ENCODE results near the gene CDK2AP2. TPM values are rescaled to one million over a fixed set of nuclear protein-coding genes. Genes with fewer than 3 reads are reported as not detected.

CDK2AP2 gene
- total RNA-seq, 1 donor from 2014 or later, result 45.0 TPM

DNA sequence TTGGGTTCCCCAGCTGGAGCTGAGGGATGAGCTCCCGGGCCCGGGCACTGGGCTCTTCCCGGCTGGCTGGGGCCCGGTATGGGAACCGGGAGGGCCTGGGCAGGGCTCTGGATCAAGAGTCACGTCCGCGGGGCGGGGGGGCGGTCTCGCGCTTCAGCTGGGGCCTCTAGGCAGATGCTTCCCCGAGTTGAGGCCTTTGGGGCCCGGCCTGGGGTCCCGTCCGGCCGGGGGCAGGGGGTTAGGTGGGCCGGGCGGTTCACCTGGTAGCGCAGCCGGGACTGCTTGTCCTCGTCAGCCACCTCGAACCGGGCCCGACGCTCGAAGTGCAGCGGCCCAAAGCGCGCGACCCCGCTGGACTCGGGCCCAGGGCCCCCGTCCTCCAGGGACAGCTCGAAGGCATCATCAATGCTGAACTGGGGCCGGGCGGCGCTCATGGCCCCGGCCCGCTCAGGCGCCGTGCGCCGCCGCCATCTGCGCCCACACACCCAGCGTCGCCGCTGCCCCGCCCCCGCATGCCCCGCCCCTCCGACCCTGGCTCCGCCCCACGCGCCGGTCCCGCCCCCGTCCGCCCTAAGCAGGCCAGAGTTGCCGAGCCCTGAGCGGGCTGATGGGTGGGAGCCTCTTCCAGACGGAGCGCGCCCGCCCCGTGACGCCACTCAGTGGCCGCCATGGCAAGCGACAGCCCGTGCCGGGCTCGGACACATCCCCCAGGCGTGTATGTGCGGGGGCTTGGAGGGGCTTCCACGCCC lies 39.0 kb downstream of the CDK2AP2 start, which contains the start of gene TMEM134:
Gene TMEM134, minus strand, starts transcription at position 493 of the 749 bp plus-strand sequence. Its CDS starts 59 bp downstream, at position 434.
- Mint-ChIP-seq H3K36me3 (ENCODE audit: low read depth, unreplicated experiment) (peaks cover 3% of the 10 kb centered on the region), H3K4me1 (ENCODE audit: low read depth, unreplicated experiment) (peaks cover 4% of the 10 kb centered on the region), H3K4me3 (ENCODE audit: unreplicated experiment) (peak within 1 kb of the TSS; percentile 89), H3K27me3 (ENCODE audit: low read depth, unreplicated experiment) (no peaks in the 10 kb centered on the region), H3K27ac (ENCODE audit: unreplicated experiment) (peak within 1 kb of the TSS; percentile 77), H3K9me3 (ENCODE audit: unreplicated experiment) (no peaks in the 10 kb centered on the region)
- Histone ChIP-seq H3K4me2 (ENCODE audit: low read length) (peak within 1 kb of the TSS; percentile 89), H3K27me3 (ENCODE audit: insufficient read depth, low read length) (no peaks in the 10 kb centered on the region), H3K9ac (ENCODE audit: low read length) (peak within 1 kb of the TSS; percentile 89), H3K4me1 (ENCODE audit: insufficient read depth, low read length) (peaks cover 16% of the 10 kb centered on the region), H3K4me3 (ENCODE audit: insufficient read depth, low read depth, low read length) (peak within 1 kb of the TSS; percentile 72), H4K20me1 (ENCODE audit: insufficient read depth, low read length) (no peaks in the 10 kb centered on the region), H2AFZ (ENCODE audit: low read depth, low read length) (peak within 1 kb of the TSS; percentile 81), H3K36me3 (ENCODE audit: insufficient read depth, low read length) (no peaks in the 10 kb centered on the region), H3K9me3 (ENCODE audit: insufficient read depth, low read depth, low read length) (no peaks in the 10 kb centered on the region), H3K79me2 (ENCODE audit: insufficient read depth, low read length) (peaks cover 9% of the 10 kb centered on the region), H3K27ac (ENCODE audit: low read depth, low read length) (peak within 1 kb of the TSS; percentile 57)
- DNase-seq (ENCODE audit: low read depth) (peak; percentile 77), FAIRE-seq (no peak)
- no peak for TF ChIP-seq EZH2 (IDR thresholded peaks at IDR 0.05; ENCODE audit: insufficient read depth, low read length)

DNA sequence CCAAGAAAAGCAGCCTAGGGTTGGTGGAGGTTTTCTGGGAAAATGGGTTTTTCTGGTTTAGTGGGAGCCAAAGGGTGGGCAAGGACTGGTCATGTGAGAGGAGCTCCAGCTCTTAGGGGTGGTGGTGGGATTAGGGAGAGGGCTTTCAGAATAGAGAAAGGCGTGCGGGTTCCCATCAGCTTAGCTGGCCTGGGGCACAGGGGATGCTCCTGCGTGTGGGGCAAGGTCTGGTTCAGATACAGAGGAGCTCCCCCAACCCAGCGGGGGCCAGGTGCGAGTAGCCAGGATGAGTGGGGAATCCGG lies 39.6 kb downstream of the CDK2AP2 start:
- H3K4me1 Mint-ChIP-seq (ENCODE audit: low read depth, unreplicated experiment), result peaks cover 4% of the 10 kb centered on the region
- Histone ChIP-seq H4K20me1 (ENCODE audit: insufficient read depth, low read length) (no peaks in the 10 kb centered on the region), H3K27ac (ENCODE audit: low read depth, low read length) (peak overlapping the region; percentile 50), H3K4me2 (ENCODE audit: low read length) (peak overlapping the region; percentile 89), H3K9me3 (ENCODE audit: insufficient read depth, low read depth, low read length) (no peaks in the 10 kb centered on the region), H3K4me3 (ENCODE audit: insufficient read depth, low read depth, low read length) (peak overlapping the region; percentile 72), H3K9ac (ENCODE audit: low read length) (peak overlapping the region; percentile 89), H3K27me3 (ENCODE audit: insufficient read depth, low read length) (no peaks in the 10 kb centered on the region), H3K79me2 (ENCODE audit: insufficient read depth, low read length) (peaks cover 9% of the 10 kb centered on the region), H3K4me1 (ENCODE audit: insufficient read depth, low read length) (peaks cover 16% of the 10 kb centered on the region), H2AFZ (ENCODE audit: low read depth, low read length) (peak overlapping the region; percentile 78), H3K36me3 (ENCODE audit: insufficient read depth, low read length) (no peaks in the 10 kb centered on the region)
- peaks cover 5% of the 10 kb centered on the region for H3K36me3 Mint-ChIP-seq (ENCODE audit: low read depth, unreplicated experiment)
- DNase-seq (ENCODE audit: low read depth), result no peak
- peak overlapping the region; percentile 69 for H3K27ac Mint-ChIP-seq (ENCODE audit: unreplicated experiment)
- no peak for FAIRE-seq
- H3K4me3 Mint-ChIP-seq (ENCODE audit: unreplicated experiment), result peak overlapping the region; percentile 89
- H3K27me3 Mint-ChIP-seq (ENCODE audit: low read depth, unreplicated experiment), result no peaks in the 10 kb centered on the region
- no peaks in the 10 kb centered on the region for H3K9me3 Mint-ChIP-seq (ENCODE audit: unreplicated experiment)
- TF ChIP-seq EZH2 (IDR thresholded peaks at IDR 0.05; ENCODE audit: insufficient read depth, low read length), result no peak
- TF ChIP-seq, protein P1, sequence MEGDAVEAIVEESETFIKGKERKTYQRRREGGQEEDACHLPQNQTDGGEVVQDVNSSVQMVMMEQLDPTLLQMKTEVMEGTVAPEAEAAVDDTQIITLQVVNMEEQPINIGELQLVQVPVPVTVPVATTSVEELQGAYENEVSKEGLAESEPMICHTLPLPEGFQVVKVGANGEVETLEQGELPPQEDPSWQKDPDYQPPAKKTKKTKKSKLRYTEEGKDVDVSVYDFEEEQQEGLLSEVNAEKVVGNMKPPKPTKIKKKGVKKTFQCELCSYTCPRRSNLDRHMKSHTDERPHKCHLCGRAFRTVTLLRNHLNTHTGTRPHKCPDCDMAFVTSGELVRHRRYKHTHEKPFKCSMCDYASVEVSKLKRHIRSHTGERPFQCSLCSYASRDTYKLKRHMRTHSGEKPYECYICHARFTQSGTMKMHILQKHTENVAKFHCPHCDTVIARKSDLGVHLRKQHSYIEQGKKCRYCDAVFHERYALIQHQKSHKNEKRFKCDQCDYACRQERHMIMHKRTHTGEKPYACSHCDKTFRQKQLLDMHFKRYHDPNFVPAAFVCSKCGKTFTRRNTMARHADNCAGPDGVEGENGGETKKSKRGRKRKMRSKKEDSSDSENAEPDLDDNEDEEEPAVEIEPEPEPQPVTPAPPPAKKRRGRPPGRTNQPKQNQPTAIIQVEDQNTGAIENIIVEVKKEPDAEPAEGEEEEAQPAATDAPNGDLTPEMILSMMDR (IDR thresholded peaks at IDR 0.05; ENCODE audit: insufficient read depth, low read depth, low read length), result no peak

DNA sequence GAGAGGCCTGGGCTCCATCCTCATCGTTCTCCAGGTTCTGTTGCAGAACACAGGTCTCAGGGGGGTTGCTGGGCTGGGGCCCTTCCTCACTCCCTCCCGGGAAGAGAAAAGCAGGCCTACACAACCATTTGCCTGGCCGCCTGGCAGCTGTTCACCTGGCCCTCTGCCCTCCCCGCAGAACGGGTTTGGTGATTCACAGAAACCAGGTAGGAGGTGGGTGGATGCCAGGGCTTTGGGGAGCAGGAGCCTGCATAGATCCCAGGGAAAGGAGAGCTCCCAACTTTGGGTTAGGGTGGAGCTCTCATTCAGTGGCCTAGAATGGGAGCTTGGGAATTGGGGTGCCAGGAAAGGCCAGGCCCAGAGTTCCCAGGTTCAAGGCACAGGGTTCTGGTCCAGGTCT lies 39.9 kb downstream of the CDK2AP2 start:
- Histone ChIP-seq H2AFZ (ENCODE audit: low read depth, low read length) (no peak overlapping the region), H3K9ac (ENCODE audit: low read length) (peak overlapping the region; percentile 89), H3K9me3 (ENCODE audit: insufficient read depth, low read depth, low read length) (no peaks in the 10 kb centered on the region), H3K36me3 (ENCODE audit: insufficient read depth, low read length) (no peaks in the 10 kb centered on the region), H3K4me1 (ENCODE audit: insufficient read depth, low read length) (peaks cover 16% of the 10 kb centered on the region), H3K27ac (ENCODE audit: low read depth, low read length) (no peak overlapping the region), H3K27me3 (ENCODE audit: insufficient read depth, low read length) (no peaks in the 10 kb centered on the region), H3K79me2 (ENCODE audit: insufficient read depth, low read length) (peaks cover 9% of the 10 kb centered on the region), H3K4me2 (ENCODE audit: low read length) (peak overlapping the region; percentile 89), H4K20me1 (ENCODE audit: insufficient read depth, low read length) (no peaks in the 10 kb centered on the region), H3K4me3 (ENCODE audit: insufficient read depth, low read depth, low read length) (peak overlapping the region; percentile 72)
- Mint-ChIP-seq H3K4me1 (ENCODE audit: low read depth, unreplicated experiment) (peaks cover 4% of the 10 kb centered on the region), H3K27ac (ENCODE audit: unreplicated experiment) (peak overlapping the region; percentile 69), H3K4me3 (ENCODE audit: unreplicated experiment) (peak overlapping the region; percentile 89), H3K9me3 (ENCODE audit: unreplicated experiment) (no peaks in the 10 kb centered on the region), H3K36me3 (ENCODE audit: low read depth, unreplicated experiment) (peaks cover 5% of the 10 kb centered on the region), H3K27me3 (ENCODE audit: low read depth, unreplicated experiment) (no peaks in the 10 kb centered on the region)
- FAIRE-seq, result no peak
- TF ChIP-seq EZH2 (IDR thresholded peaks at IDR 0.05; ENCODE audit: insufficient read depth, low read length), result no peak
- TF ChIP-seq, protein P1 (IDR thresholded peaks at IDR 0.05; ENCODE audit: insufficient read depth, low read depth, low read length), result no peak
- peak; percentile 20 for DNase-seq (ENCODE audit: low read depth)

Data from astrocyte (in vitro differentiated cells and primary cell).